CD4-positive, alpha-beta T cell (primary cell): Measurements from ENCODE around the gene KIF3A. TPM values are rescaled to one million over a fixed set of nuclear protein-coding genes. Genes with fewer than 3 reads are reported as not detected.

Experiments
- ATAC-seq: fragments of 200-7000 bp; cut with Tn5 transposase; one replicate; pipeline ENCODE4 v1.10.0; 2022; ENCODE audit warnings: mild to moderate bottlenecking; ENCODE audit not compliant: poor library complexity
- CTCF ChIA-PET: fragments of 350-600 bp; sonication (Branson Sonifier 250); formaldehyde crosslinking; loops from one replicate; lab custom pipeline; 2021; ENCODE audit warnings: antibody characterized with exemption, inconsistent platforms; lab: Charles Lee
- POLR2A ChIA-PET: fragments of 350-600 bp; sonication (Branson Sonifier 250); formaldehyde crosslinking; loops from one replicate; lab custom pipeline; 2021; ENCODE audit warnings: antibody characterized with exemption, inconsistent platforms; lab: Charles Lee
- DNase-seq, 14 experiments: peaks; one replicate each; pipeline ENCODE4 v3.0.0-alpha.2; 2013 to 2020; ENCODE audit warnings: mixed read lengths in 2 of 14
- H3K27ac ChIP-seq, 2 donors: one replicate each; pipeline versions ENCODE4 v1.5.1 to v1.7.0; 2013; ENCODE audit warnings: low read length in 2 of 2, low read depth in 1 of 2, mild to moderate bottlenecking in 1 of 2
- H3K27me3 ChIP-seq, 2 experiments: 1 replicate in 1 of 2; 2 replicates in 1 of 2; pipeline versions ENCODE4 v1.6.1 to v1.7.0; 2013; ENCODE audit warnings: low read length in 2 of 2, control low read depth in 1 of 2, mild to moderate bottlenecking in 1 of 2, moderate library complexity in 1 of 2; ENCODE audit not compliant: insufficient read depth in 2 of 2, control insufficient read depth in 1 of 2
- H3K36me3 ChIP-seq: one replicate; pipeline ENCODE4 v1.6.1; 2013; ENCODE audit warnings: low read length, control low read depth; ENCODE audit not compliant: insufficient read depth
- H3K4me1 ChIP-seq: one replicate; pipeline ENCODE4 v1.6.1; 2013; ENCODE audit warnings: low read length, control low read depth; ENCODE audit not compliant: insufficient read depth
- H3K4me3 ChIP-seq: one replicate; pipeline ENCODE4 v1.5.1; 2013; ENCODE audit warnings: mild to moderate bottlenecking, low read length, moderate library complexity
- H3K9me3 ChIP-seq, 2 experiments: 1 replicate in 1 of 2; 2 replicates in 1 of 2; pipeline versions ENCODE4 v1.6.1 to v1.7.0; 2013; ENCODE audit warnings: low read length in 2 of 2, mild to moderate bottlenecking in 2 of 2, control low read depth in 1 of 2, moderate library complexity in 1 of 2; ENCODE audit not compliant: control insufficient read depth in 1 of 2, insufficient read depth in 1 of 2
- H3K27ac Mint-ChIP-seq: one replicate; pipeline ENCODE4 v1.8.0; 2020; ENCODE audit warnings: mixed read lengths
- H3K27me3 Mint-ChIP-seq: one replicate; pipeline ENCODE4 v1.8.0; 2021; ENCODE audit warnings: mixed read lengths
- H3K36me3 Mint-ChIP-seq: one replicate; pipeline ENCODE4 v1.8.0; 2021; ENCODE audit warnings: low read depth, mixed read lengths
- H3K4me1 Mint-ChIP-seq: one replicate; pipeline ENCODE4 v1.8.0; 2021; ENCODE audit warnings: low read depth, mixed read lengths
- H3K4me3 Mint-ChIP-seq: one replicate; pipeline ENCODE4 v1.8.0; 2020; ENCODE audit warnings: mild to moderate bottlenecking, mixed read lengths
- H3K9me3 Mint-ChIP-seq: one replicate; pipeline ENCODE4 v1.8.0; 2020; ENCODE audit warnings: mixed read lengths
- CTCF ChIP-seq: fragments of 200-600 bp; IDR thresholded peaks from one replicate; pipeline ENCODE4 v1.8.0; 2022; ENCODE audit warnings: antibody characterized with exemption, mild to moderate bottlenecking
- intact Hi-C, 2 experiments: fragments of 100-400 bp; cut with DNase I in 1 of 2; cut with micrococcal nuclease in 1 of 2; formaldehyde crosslinking; loops; one replicate each; pipeline versions ENCODE4 v1.15.1 to v1.9.0; 2023 to 2025; cut with DNase I, micrococcal nuclease
- total RNA-seq, 174 experiments: library from RNA in 2 of 174; stranded (reverse) in 2 of 174; gene quantifications; one replicate each; pipeline ENCODE4 v1.2.3 and lab custom pipeline; 2021 to 2026

The KIF3A gene
- total RNA-seq, 2 experiments from 2014 or later: 10.2 to 12.4 TPM

- H3K9me3 Mint-ChIP-seq: no peaks in the 10 kb centered on the region
- intact Hi-C loops: loop anchor here in 1 of 2 experiments (5.0 kb wide), 4 partner anchors 128 to 313 kb away; partner anchors contain the start of genes AFF4, GDF9, HSPA4 and RAD50
- no peak for DNase-seq
- no peaks in the 10 kb centered on the region for H3K27me3 Mint-ChIP-seq
- H3K4me3 Mint-ChIP-seq: no peak overlapping the region
- no peaks in the 10 kb centered on the region for H3K9me3 ChIP-seq
- H3K4me1 ChIP-seq: peaks cover 16% of the 10 kb centered on the region
- ATAC-seq: no peak
- no peak overlapping the region for H3K4me3 ChIP-seq
- no peaks in the 10 kb centered on the region for H3K27me3 ChIP-seq
- H3K4me1 Mint-ChIP-seq: peaks cover 31% of the 10 kb centered on the region
- H3K36me3 Mint-ChIP-seq: no peaks in the 10 kb centered on the region
- POLR2A ChIA-PET: interaction anchor here (3.9 kb wide), 1 partner anchor 8 kb away, joined by 84 read pairs; the partner anchor contains the start of gene CCNI2
- CTCF ChIA-PET: interaction anchor here (4.0 kb wide), 1 partner anchor 7 kb away, joined by 21 read pairs; the partner anchor contains the start of gene CCNI2
- H3K36me3 ChIP-seq: no peaks in the 10 kb centered on the region
- H3K27ac Mint-ChIP-seq: no peak overlapping the region
- H3K27ac ChIP-seq: no peak overlapping the region
- no peak for TF ChIP-seq CTCF
Measured at GRCh38 chr5:132739232-132739631, 1.9 kb upstream of the KIF3A start.

DNA sequence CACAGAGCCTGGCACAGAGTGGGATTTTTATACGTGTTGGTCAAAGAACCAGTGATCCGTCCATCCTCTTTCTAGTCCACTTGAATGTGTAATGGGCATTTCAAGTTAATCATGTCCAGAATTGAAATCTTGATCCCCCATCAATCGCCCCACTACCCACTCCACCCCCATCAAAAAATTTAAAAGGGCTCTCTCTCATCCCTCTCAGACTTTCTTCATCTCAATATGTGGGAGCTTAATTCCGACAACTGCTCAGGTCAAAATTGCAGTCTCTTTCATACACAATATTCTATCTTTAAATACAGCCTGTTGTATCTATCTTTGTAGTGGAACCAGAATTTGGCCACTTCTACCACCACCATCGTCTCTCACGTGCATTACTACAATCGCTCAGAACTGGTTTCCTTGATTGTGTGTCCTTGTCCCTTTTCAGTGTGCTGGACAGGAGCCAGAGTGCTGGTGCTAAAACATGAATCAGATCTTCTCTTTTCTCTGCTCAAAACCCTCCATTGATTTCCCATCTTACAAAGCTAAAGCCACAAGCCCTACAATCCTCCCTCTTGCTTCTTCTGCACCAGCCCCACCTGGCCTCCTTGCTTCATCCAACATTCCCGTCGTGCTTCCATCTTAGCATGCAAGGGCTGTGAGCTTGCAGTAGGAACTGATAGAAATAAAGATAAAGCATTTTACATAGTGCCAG, 786 bp upstream of the KIF3A start:
- no peak for TF ChIP-seq CTCF
- H3K9me3 Mint-ChIP-seq: no peaks in the 10 kb centered on the region
- peaks cover 16% of the 10 kb centered on the region for H3K4me1 ChIP-seq
- POLR2A ChIA-PET: interaction anchor here (0.7 to 3.9 kb wide), 20 partner anchors 9 to 1480 kb away, joined by 3 to 84 read pairs (median 4); partner anchors contain the start of genes CCNI2, HSPA4, IRF1 and RAD50
- peak overlapping the region; percentile 76 for H3K27ac Mint-ChIP-seq
- H3K27me3 ChIP-seq: no peaks in the 10 kb centered on the region
- no peaks in the 10 kb centered on the region for H3K27me3 Mint-ChIP-seq
- no peak overlapping the region for H3K4me3 ChIP-seq
- ATAC-seq (no peak), DNase-seq (no peak)
- intact Hi-C loops: loop anchor here in 1 of 2 experiments (5.0 kb wide), 4 partner anchors 129 to 314 kb away; partner anchors contain the start of genes AFF4, GDF9, HSPA4 and RAD50
- H3K36me3 ChIP-seq: peaks cover 4% of the 10 kb centered on the region
- CTCF ChIA-PET: interaction anchor here (1.5 to 4.0 kb wide), 2 partner anchors 9 to 73 kb away, joined by 3 to 21 read pairs; partner anchors contain the start of gene CCNI2
- H3K36me3 Mint-ChIP-seq: peaks cover 11% of the 10 kb centered on the region
- no peaks in the 10 kb centered on the region for H3K9me3 ChIP-seq
- H3K4me3 Mint-ChIP-seq: peak overlapping the region; percentile 87
- H3K27ac ChIP-seq: peak overlapping the region in 1 of 2 donors; percentile 81
- peaks cover 31% of the 10 kb centered on the region for H3K4me1 Mint-ChIP-seq

- Histone ChIP-seq H3K27ac (no peak overlapping the region), H3K4me3 (no peak overlapping the region), H3K36me3 (peaks cover 4% of the 10 kb centered on the region), H3K27me3 (no peaks in the 10 kb centered on the region), H3K9me3 (no peaks in the 10 kb centered on the region), H3K4me1 (peaks cover 16% of the 10 kb centered on the region)
- TF ChIP-seq CTCF: no peak
- ChIA-PET CTCF (no interaction called here), POLR2A (no interaction called here)
- H3K27me3 Mint-ChIP-seq: no peaks in the 10 kb centered on the region
- DNase-seq (no peak), ATAC-seq (no peak)
- H3K36me3 Mint-ChIP-seq: peaks cover 31% of the 10 kb centered on the region
- intact Hi-C loops: loop anchor here in 1 of 2 experiments (5.0 kb wide), 4 partner anchors 133 to 318 kb away; partner anchors contain the start of genes AFF4, GDF9, HSPA4 and RAD50
- H3K4me3 Mint-ChIP-seq: no peak overlapping the region
- H3K27ac Mint-ChIP-seq: no peak overlapping the region
- H3K9me3 Mint-ChIP-seq: no peaks in the 10 kb centered on the region
- peaks cover 31% of the 10 kb centered on the region for H3K4me1 Mint-ChIP-seq
Measured at GRCh38 chr5:132734687-132735086, 2.7 kb downstream of the KIF3A start.
